Measurements from ENCODE around the gene PRPS2. TPM values are rescaled to one million over a fixed set of nuclear protein-coding genes. Genes with fewer than 3 reads are reported as not detected.

Gene PRPS2
- total RNA-seq, 8 experiments from 2014 or later = 8.6 to 39.7 (median 10.7) TPM

DNA sequence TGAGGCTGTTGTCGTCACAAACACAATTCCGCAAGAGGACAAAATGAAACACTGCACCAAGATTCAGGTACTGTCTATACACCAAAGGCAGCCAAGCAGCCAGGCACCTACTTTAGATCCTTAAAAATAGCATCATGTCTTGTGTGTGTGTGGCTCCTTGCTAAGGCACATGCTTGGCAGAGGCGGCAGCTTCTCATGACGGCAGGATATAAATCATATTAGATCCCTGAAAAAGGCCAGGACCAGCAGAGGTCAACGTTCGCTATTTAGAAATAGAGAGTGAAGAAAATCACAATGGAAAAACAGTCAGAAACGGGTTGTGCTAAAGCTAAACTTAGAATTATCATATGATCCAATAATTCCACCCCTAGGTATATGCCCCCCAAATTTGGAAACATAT is 29.5 kb downstream of the PRPS2 start:
- no peak for ATAC-seq (replicated peaks in 6 of 8)
- in situ Hi-C loops (cut with MboI; ENCODE audit: low pct_unique_long_range_greater_than_20kb in 2 of 9, low sequenced_read_pairs in 9 of 9, unreplicated experiment in 9 of 9) = loop anchor here in 3 of 9 experiments (25.0 kb wide), 2 partner anchors 667 to 1217 kb away; partner anchors contain the start of gene GEMIN8 (in 1 of the 3)
- H3K4me3 ChIP-seq = no peak overlapping the region
- 62 to 100% (median 91%) methylated on average over 1 to 7 of the region's 7 CpGs; no CpG with 5 or more reads in 4 of the 10 experiments for WGBS, 10 experiments
- H3K27ac ChIP-seq = no peak overlapping the region
- no peaks in the 10 kb centered on the region for H3K4me1 ChIP-seq (replicated peaks in 1 of 2)

DNA sequence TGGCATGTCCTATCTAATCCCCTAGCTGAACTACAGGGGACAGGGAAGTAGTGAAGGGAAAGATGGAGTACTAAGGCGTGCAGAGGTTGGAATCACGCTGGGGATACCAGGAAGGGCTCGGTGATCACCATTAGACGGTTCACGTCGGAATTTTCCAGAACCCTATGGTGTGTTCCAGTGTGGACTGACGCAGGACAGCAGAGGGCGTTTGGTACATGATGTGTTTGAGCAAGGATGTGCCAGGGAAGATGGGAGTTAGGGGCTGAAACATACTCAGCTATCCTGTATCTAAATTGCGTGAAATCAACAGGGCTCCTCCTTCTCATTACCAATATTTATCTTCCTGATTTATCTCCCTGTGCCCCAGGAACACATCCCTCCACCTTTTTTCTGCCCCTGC is 33.7 kb downstream of the PRPS2 start:
- no peak overlapping the region for H3K4me3 ChIP-seq
- no peak for ATAC-seq (replicated peaks in 6 of 8)
- no peak overlapping the region for H3K27ac ChIP-seq
- no peaks in the 10 kb centered on the region for H3K4me1 ChIP-seq (replicated peaks in 1 of 2)
- in situ Hi-C loops (cut with MboI; ENCODE audit: low pct_unique_long_range_greater_than_20kb in 2 of 9, low sequenced_read_pairs in 9 of 9, unreplicated experiment in 9 of 9) = loop anchor here in 3 of 9 experiments (25.0 kb wide), 2 partner anchors 662 to 1212 kb away; partner anchors contain the start of gene GEMIN8 (in 1 of the 3)
- 0 to 80% (median 74%) methylated on average over 1 to 8 of the region's 9 CpGs; no CpG with 5 or more reads in 7 of the 10 experiments for WGBS, 10 experiments

DNA sequence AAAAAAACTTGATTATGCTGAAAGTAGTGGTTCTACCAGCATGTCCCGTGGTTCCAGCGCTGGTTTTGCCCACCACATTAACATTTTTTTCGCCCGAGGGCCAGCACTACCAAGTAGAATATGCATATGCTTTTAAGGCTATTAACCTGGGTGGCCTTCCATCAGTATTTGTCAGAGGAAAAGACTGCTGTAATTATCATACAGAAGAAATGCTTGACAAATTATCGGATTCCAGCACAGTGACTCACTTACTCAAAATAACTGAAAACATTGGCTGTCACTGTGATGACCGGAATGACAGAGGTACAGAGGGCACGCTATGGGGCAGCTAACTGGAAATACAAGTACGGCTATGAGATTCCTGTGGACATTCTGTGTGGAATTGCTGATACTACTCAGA is 34.6 kb downstream of the PRPS2 start:
- no peak overlapping the region for H3K27ac ChIP-seq
- ATAC-seq (replicated peaks in 6 of 8) = peak in 4 of 8 experiments; percentile 19 to 64 (median 44)
- no peaks in the 10 kb centered on the region for H3K4me1 ChIP-seq (replicated peaks in 1 of 2)
- 18 to 90% (median 82%) methylated on average over 2 to 8 of the region's 8 CpGs; no CpG with 5 or more reads in 3 of the 10 experiments for WGBS, 10 experiments
- in situ Hi-C loops (cut with MboI; ENCODE audit: low pct_unique_long_range_greater_than_20kb in 2 of 9, low sequenced_read_pairs in 9 of 9, unreplicated experiment in 9 of 9) = no loop called here
- H3K4me3 ChIP-seq = no peak overlapping the region

DNA sequence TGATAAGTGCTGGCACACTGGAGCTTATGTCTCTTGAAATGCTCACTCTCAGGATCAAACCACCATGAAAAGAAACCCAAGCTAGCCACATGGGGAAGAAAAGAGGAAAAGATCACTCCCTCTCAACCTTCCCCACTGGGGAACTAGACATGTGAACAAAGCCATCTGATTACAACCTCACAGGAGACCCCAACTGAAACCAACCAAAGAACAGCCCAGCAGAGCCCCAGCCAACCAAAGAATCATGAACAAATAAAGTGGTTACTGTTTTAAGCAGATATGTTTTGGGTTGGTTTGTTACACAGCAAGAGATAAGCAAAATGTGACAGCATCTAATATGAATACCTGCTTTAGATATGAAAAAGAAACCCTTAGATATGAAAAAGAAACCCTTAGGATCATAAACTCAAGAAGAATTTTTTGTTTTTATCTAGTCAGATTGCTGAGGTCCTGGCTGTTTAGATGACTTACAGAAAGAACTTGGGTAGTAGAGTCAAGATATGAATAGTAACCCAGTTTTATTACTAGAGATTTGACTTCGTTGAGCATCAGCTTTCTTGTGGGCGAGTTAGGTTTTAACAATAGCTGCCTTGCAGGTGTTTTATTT is 52.0 kb downstream of the PRPS2 start:
- H3K4me3 ChIP-seq = no peak overlapping the region
- H3K27ac ChIP-seq = no peak overlapping the region
- 0 to 61% (median 7%) methylated on average over 2 of the region's 2 CpGs; no CpG with 5 or more reads in 7 of the 10 experiments for WGBS, 10 experiments
- in situ Hi-C loops (cut with MboI; ENCODE audit: low pct_unique_long_range_greater_than_20kb in 2 of 9, low sequenced_read_pairs in 9 of 9, unreplicated experiment in 9 of 9) = no loop called here
- ATAC-seq (replicated peaks in 6 of 8) = no peak
- H3K4me1 ChIP-seq (replicated peaks in 1 of 2) = no peaks in the 10 kb centered on the region

DNA sequence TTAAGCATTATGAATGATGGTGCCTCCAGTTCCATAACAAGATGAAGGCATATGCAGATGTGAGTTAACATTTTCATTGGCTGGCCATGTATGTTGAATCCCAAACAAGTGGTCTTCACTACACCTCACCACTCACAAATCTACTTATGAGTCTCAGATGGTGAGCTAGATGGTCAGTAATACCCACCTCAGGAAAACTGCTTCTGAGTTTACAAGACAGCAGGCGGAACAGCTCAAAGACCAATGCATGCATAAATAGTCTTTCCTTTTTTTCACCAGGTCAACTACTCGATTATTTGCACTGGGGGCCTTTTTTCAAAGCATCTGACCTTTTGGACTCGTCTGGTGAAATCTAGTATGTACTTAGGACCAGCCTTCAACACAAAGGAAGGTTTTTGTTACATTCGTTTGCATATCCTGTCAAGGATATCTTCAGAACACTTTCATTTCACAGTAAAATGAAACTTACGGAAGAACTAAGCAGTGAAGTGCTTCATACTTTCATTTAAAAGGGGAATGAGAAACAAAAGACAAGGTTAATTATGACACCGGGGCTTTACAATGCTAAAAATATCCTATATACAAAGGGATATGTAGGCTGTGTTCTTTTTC is 52.6 kb downstream of the PRPS2 start:
- 0 to 100% (median 23%) methylated on average over 1 to 6 of the region's 6 CpGs; no CpG with 5 or more reads in 1 of the 10 experiments for WGBS, 10 experiments
- peak in 1 of 8 experiments; percentile 47 for ATAC-seq (replicated peaks in 6 of 8)
- Histone ChIP-seq H3K27ac (no peak overlapping the region), H3K4me3 (no peak overlapping the region), H3K4me1 (replicated peaks in 1 of 2) (no peaks in the 10 kb centered on the region)
- in situ Hi-C loops (cut with MboI; ENCODE audit: low pct_unique_long_range_greater_than_20kb in 2 of 9, low sequenced_read_pairs in 9 of 9, unreplicated experiment in 9 of 9) = no loop called here

DNA sequence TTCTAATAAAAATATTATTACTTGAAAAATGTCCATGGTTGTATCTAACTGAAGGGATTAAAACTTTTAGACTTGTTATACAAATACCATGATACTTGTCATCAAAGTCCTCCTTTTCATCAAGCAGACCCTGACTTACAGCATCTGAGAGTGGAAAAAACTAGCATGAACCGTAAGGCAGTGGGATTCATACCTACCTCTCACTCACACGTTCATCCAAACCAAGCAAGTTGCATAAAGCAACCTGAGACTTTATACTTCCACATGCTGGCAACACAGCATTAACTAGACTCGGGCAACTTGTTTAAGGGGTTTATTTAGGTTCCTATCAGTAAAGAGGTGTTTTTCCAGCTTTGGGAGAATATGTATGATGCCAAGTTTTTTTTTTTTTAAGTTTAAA is 53.1 kb downstream of the PRPS2 start:
- 0 to 66% (median 24%) methylated on average over 1 to 3 of the region's 3 CpGs; no CpG with 5 or more reads in 6 of the 10 experiments for WGBS, 10 experiments
- H3K27ac ChIP-seq = no peak overlapping the region

DNA sequence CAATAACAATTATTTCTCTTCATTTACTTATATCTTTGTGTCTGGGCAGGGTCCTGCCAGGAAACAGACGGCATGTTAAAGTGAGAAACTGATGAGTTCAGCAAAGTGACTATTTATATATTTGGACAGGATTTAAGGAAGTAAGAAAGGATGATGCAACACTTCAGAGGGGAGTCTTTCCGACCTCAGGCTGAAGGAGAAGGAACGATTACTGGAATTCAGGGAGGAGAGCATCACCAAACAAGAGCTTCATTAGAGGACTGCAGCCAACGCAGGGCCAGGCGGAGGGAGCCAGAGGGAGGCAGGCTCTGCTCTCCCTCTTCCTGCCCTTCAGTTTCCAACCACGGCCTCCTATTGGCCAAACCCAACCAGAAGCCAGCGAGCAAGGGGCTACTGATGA is 74.1 kb downstream of the PRPS2 start:
- Histone ChIP-seq H3K27ac (no peak overlapping the region), H3K4me3 (no peak overlapping the region), H3K4me1 (replicated peaks in 1 of 2) (no peaks in the 10 kb centered on the region)
- in situ Hi-C loops (cut with MboI; ENCODE audit: low pct_unique_long_range_greater_than_20kb in 2 of 9, low sequenced_read_pairs in 9 of 9, unreplicated experiment in 9 of 9) = no loop called here
- peak in 1 of 8 experiments; percentile 64 for ATAC-seq (replicated peaks in 6 of 8)
- WGBS, 10 experiments = 0 to 100% (median 9%) methylated on average over 1 to 5 of the region's 7 CpGs; no CpG with 5 or more reads in 4 of the 10 experiments

More for the DNA sequence above, 53.1 kb downstream of the PRPS2 start:
- no peak for ATAC-seq (replicated peaks in 6 of 8)
- Histone ChIP-seq H3K4me3 (no peak overlapping the region), H3K4me1 (replicated peaks in 1 of 2) (no peaks in the 10 kb centered on the region)
- in situ Hi-C loops (cut with MboI; ENCODE audit: low pct_unique_long_range_greater_than_20kb in 2 of 9, low sequenced_read_pairs in 9 of 9, unreplicated experiment in 9 of 9) = no loop called here

DNA sequence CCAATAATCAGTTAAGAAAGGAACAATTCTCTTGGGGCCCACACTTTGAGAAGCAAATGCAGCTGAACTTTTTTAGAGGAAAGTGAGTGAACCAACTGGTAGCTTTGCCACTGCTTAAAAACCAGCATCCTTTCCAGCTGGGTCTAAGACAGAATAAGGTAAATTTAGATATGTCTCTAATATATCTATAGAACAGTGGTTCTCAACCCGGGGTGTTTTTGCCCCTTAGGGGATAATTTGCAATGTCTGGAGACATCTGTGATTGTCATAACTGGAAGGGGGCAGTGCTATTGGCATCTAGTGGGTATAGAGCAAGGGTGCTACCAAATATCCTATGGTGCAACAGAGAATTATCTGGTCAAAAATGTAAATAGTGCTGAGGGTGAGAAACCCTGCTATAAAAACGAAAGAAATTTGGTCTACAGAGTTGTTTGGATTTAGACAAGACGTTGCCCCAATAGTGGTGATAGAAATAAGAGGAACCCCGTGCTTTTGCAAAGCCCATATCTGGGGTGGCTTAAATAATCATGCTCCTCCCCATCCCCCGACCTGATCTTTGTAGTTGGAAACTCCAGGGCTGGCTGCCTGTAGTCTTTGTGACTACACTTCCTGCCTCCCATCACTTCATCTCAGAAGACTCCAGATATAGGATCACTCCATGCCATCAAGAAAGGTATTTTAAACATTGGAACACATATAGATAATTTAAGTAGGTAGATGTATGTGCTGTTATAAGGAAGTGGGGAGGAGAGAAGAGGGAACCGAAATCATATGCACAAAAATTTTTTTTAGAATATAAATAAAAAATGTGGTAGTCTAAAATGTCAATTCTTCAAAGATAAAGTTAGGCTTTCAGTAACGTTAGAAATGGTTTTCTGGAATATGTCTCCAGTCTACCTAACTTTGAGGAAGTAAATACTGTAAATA is 75.5 kb downstream of the PRPS2 start, which contains the start of gene TLR7:
TSS of gene TLR7 (plus strand) at position 622 of the 927 bp plus-strand sequence. CDS start 507 bp downstream, outside the sequence.
- no peak for ATAC-seq (replicated peaks in 6 of 8)
- in situ Hi-C loops (cut with MboI; ENCODE audit: low pct_unique_long_range_greater_than_20kb in 2 of 9, low sequenced_read_pairs in 9 of 9, unreplicated experiment in 9 of 9) = no loop called here
- no peak within 1 kb of the TSS for H3K4me3 ChIP-seq
- H3K4me1 ChIP-seq (replicated peaks in 1 of 2) = no peaks in the 10 kb centered on the region
- no peak within 1 kb of the TSS for H3K27ac ChIP-seq
- 10 to 100% (median 80%) methylated on average over 1 to 6 of the region's 7 CpGs; no CpG with 5 or more reads in 1 of the 10 experiments for WGBS, 10 experiments

DNA sequence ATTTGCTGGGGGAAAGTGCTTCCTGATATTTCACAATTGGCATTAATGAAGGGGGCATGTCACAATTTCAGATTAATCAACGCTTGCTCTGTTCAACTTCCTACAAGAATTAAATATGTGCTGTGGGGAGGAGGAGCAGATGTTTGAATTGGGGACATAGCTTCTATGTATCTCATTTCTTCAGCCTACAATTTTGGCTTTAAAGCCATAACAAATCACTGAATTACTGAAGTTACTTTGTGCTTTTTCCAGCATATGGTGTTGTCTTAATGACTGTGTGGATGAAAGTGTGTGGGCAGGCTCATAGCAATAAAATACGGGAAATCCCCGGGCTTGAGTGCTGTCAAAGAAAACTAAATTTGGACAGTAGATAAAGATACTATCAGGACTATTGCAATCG is 76.5 kb downstream of the PRPS2 start:
- Histone ChIP-seq H3K4me3 (no peak overlapping the region), H3K27ac (no peak overlapping the region), H3K4me1 (replicated peaks in 1 of 2) (no peaks in the 10 kb centered on the region)
- 0 to 100% (median 80%) methylated on average over 1 to 4 of the region's 4 CpGs; no CpG with 5 or more reads in 4 of the 10 experiments for WGBS, 10 experiments
- in situ Hi-C loops (cut with MboI; ENCODE audit: low pct_unique_long_range_greater_than_20kb in 2 of 9, low sequenced_read_pairs in 9 of 9, unreplicated experiment in 9 of 9) = no loop called here
- no peak for ATAC-seq (replicated peaks in 6 of 8)

DNA sequence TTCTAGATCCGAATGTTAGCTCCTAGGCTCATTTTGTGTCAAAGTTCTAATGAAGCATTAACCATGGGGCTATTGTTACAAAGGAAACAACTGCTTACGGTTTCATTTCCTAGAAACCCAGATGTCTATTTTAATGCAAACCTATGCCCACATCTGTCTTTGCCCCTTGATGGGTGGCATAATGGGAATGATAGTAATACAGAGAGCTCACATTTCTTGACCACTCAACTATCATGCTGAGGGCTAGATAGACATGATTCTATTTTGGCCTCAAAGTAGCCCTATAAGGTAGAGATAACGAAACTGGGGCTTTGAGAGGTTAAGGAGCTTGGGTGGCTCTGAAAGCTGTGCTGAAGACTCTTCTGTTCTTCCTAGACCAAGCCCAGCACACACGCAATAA is 77.5 kb downstream of the PRPS2 start:
- 0 to 86% (median 43%) methylated on average over 1 to 4 of the region's 4 CpGs; no CpG with 5 or more reads in 2 of the 10 experiments for WGBS, 10 experiments
- no peak for ATAC-seq (replicated peaks in 6 of 8)
- H3K4me3 ChIP-seq = no peak overlapping the region
- H3K4me1 ChIP-seq (replicated peaks in 1 of 2) = no peaks in the 10 kb centered on the region
- in situ Hi-C loops (cut with MboI; ENCODE audit: low pct_unique_long_range_greater_than_20kb in 2 of 9, low sequenced_read_pairs in 9 of 9, unreplicated experiment in 9 of 9) = no loop called here
- H3K27ac ChIP-seq = no peak overlapping the region

DNA sequence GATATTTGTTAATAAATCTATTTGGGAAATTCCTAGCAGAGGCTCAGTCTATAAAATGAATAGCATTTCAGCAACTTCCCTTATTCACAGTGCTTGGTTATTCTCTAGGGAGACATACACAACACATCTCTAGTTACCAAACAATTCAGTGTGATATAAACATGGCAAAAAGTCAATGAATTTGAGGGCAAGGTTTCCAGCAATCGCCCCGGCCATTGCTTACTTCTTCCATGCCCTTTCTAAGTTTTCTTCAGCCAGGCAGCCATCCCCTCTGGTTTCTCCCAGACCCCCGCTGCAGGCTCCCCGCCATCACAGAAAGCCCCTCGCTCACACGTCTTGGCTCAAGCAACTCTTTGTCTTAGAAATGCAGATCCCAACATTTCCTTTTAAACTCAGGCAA is 80.0 kb downstream of the PRPS2 start:
- WGBS, 10 experiments = no CpG with 5 or more reads among the region's 6 CpGs

DNA sequence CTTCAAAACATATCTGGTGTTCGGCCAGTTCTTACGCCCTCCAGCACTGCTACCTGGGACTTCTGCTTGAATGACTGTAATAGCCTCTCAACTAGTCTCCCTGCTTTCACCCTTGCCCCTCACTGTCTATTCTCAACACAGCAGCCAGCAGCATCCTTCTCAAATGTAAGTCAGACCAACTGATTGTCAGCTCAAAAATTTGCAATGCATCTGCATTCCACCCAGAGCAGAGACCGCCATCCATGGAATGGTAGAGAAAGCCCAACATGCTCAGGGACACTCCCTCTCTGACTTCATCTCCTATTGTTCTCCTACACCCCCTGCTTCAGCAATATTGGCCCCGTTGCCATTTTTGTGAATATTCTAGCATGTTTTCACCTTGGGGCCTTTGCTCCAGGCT is 81.5 kb downstream of the PRPS2 start:
- no peaks in the 10 kb centered on the region for H3K4me1 ChIP-seq (replicated peaks in 1 of 2)
- no peak overlapping the region for H3K27ac ChIP-seq
- ATAC-seq (replicated peaks in 6 of 8) = peak in 2 of 8 experiments; percentile 40 to 42
- 36 to 100% (median 60%) methylated on average over 1 to 2 of the region's 4 CpGs; no CpG with 5 or more reads in 7 of the 10 experiments for WGBS, 10 experiments
- H3K4me3 ChIP-seq = no peak overlapping the region
- in situ Hi-C loops (cut with MboI; ENCODE audit: low pct_unique_long_range_greater_than_20kb in 2 of 9, low sequenced_read_pairs in 9 of 9, unreplicated experiment in 9 of 9) = no loop called here

More for the DNA sequence above, 80.0 kb downstream of the PRPS2 start:
- no peak for ATAC-seq (replicated peaks in 6 of 8)
- Histone ChIP-seq H3K4me1 (replicated peaks in 1 of 2) (no peaks in the 10 kb centered on the region), H3K27ac (no peak overlapping the region), H3K4me3 (no peak overlapping the region)
- in situ Hi-C loops (cut with MboI; ENCODE audit: low pct_unique_long_range_greater_than_20kb in 2 of 9, low sequenced_read_pairs in 9 of 9, unreplicated experiment in 9 of 9) = no loop called here

Data from motor neuron (in vitro differentiated cells).